Neural cell (in vitro differentiated cells): ENCODE results near the gene MEDAG. TPM values are rescaled to one million over a fixed set of nuclear protein-coding genes. Genes with fewer than 3 reads are reported as not detected.

Source experiments
- H2AFZ ChIP-seq: fragments of 200-600, 300-800 bp; sonication (generic), shearing (Covaris generic); 2 replicates; pipeline ENCODE4 v1.6.0; 2014; ENCODE audit warnings: low read depth, mild to moderate bottlenecking, antibody characterized with exemption, low read length, moderate library complexity
- H3F3A ChIP-seq: fragments of 200-600 bp; shearing (Covaris generic); 2 replicates; pipeline ENCODE4 v1.6.1; 2016; ENCODE audit warnings: mild to moderate bottlenecking, moderate library complexity, mixed read lengths, antibody characterized with exemption, low read length; ENCODE audit not compliant: insufficient read depth, poor library complexity, severe bottlenecking
- H3K27ac ChIP-seq: fragments of 200-600, 300-800 bp; sonication (generic), shearing (Covaris generic); 2 replicates; pipeline ENCODE4 v1.5.1; 2014; ENCODE audit warnings: mild to moderate bottlenecking, low read length, moderate library complexity
- H3K27me3 ChIP-seq: fragments of 300-800, 200-600 bp; sonication (generic), shearing (Covaris generic); 2 replicates; pipeline ENCODE4 v1.6.0; 2014; ENCODE audit warnings: mild to moderate bottlenecking, low read depth, low read length, moderate library complexity; ENCODE audit not compliant: insufficient read depth
- H3K36me3 ChIP-seq: fragments of 300-800, 200-600 bp; sonication (generic), shearing (Covaris generic); 2 replicates; pipeline ENCODE4 v1.5.1; 2014; ENCODE audit warnings: mild to moderate bottlenecking, antibody characterized with exemption, low read length, moderate library complexity; ENCODE audit not compliant: insufficient read depth
- H3K4me2 ChIP-seq: fragments of 300-800, 200-600 bp; sonication (generic), shearing (Covaris generic); 2 replicates; pipeline ENCODE4 v1.6.0; 2014; ENCODE audit warnings: mild to moderate bottlenecking, low read length
- H3K4me3 ChIP-seq: fragments of 300-800, 200-600 bp; sonication (generic), shearing (Covaris generic); 2 replicates; pipeline ENCODE4 v1.5.1; 2014; ENCODE audit warnings: mild to moderate bottlenecking, low read length, moderate library complexity
- H3K79me2 ChIP-seq: fragments of 200-600 bp; shearing (Covaris generic); replicated peaks from 2 replicates; pipeline ENCODE4 v1.6.0; 2014; ENCODE audit warnings: mild to moderate bottlenecking, low read length, moderate library complexity; ENCODE audit not compliant: insufficient read depth
- H3K9ac ChIP-seq: fragments of 300-800, 200-600 bp; sonication (generic), shearing (Covaris generic); 2 replicates; pipeline ENCODE4 v1.6.1; 2016; ENCODE audit warnings: mild to moderate bottlenecking, low read length, mixed read lengths
- H3K9me2 ChIP-seq: fragments of 200-600 bp; shearing (Covaris generic); 2 replicates; pipeline ENCODE4 v1.6.1; 2016; ENCODE audit warnings: mild to moderate bottlenecking, low read length, mixed read lengths; ENCODE audit not compliant: insufficient read depth
- H3K9me3 ChIP-seq: fragments of 200-600, 300-800 bp; sonication (generic), shearing (Covaris generic); 2 replicates; pipeline ENCODE4 v1.6.1; 2016; ENCODE audit warnings: mild to moderate bottlenecking, mixed run types, low read length, moderate library complexity, mixed read lengths
- H4K20me1 ChIP-seq: fragments of 200-600 bp; shearing (Covaris generic); 2 replicates; pipeline ENCODE4 v1.6.1; 2016; ENCODE audit warnings: mild to moderate bottlenecking, mixed run types; ENCODE audit not compliant: insufficient read depth
- EP300 ChIP-seq: fragments of 450-650 bp; conservative IDR thresholded peaks from 2 replicates; pipeline ENCODE4 v1.6.1; 2014; ENCODE audit warnings: antibody characterized with exemption, mild to moderate bottlenecking, moderate library complexity; ENCODE audit not compliant: poor library complexity, severe bottlenecking
- EZH2 ChIP-seq: fragments of 200-600, 300-800 bp; shearing (Covaris generic), sonication (generic); IDR thresholded peaks from 2 replicates; pipeline ENCODE4 v1.6.1; 2014; ENCODE audit warnings: antibody characterized with exemption, low read length, borderline replicate concordance, mild to moderate bottlenecking; ENCODE audit not compliant: insufficient read depth, poor library complexity, severe bottlenecking
- MXI1 ChIP-seq: fragments of 450-650 bp; conservative IDR thresholded peaks from 2 replicates; pipeline ENCODE4 v1.6.1; 2014; ENCODE audit warnings: antibody characterized with exemption, mild to moderate bottlenecking; ENCODE audit not compliant: poor library complexity, severe bottlenecking
- POLR2AphosphoS5 ChIP-seq: IDR thresholded peaks from 2 replicates; pipeline ENCODE4 v1.6.1; 2012
- RAD21 ChIP-seq: fragments of 450-650 bp; conservative IDR thresholded peaks from 2 replicates; pipeline ENCODE4 v1.6.1; 2014; ENCODE audit warnings: antibody characterized with exemption, mild to moderate bottlenecking, moderate library complexity
- SMC3 ChIP-seq: fragments of 450-650 bp; conservative IDR thresholded peaks from 2 replicates; pipeline ENCODE4 v1.6.1; 2014; ENCODE audit warnings: antibody characterized with exemption, mild to moderate bottlenecking, moderate library complexity; ENCODE audit not compliant: poor library complexity
- TAF1 ChIP-seq: IDR thresholded peaks from 2 replicates; pipeline ENCODE4 v1.6.1; 2012; ENCODE audit warnings: low read depth
- polyA plus RNA-seq: library from polyadenylated mRNA; depleted of rRNA; stranded (reverse); fragments of >200 nt; gene quantifications from 2 replicates; pipeline ENCODE4 v1.2.3, GENCODE V29; 2014
- TF ChIP-seq, protein P1 (sequence below): fragments of 450-650 bp; IDR thresholded peaks from 2 replicates; pipeline ENCODE4 v1.5.1; 2014; ENCODE audit warnings: antibody characterized with exemption, mild to moderate bottlenecking, moderate library complexity; ENCODE audit not compliant: poor library complexity, severe bottlenecking
- TF ChIP-seq, protein P2 (sequence below): IDR thresholded peaks from 2 replicates; pipeline ENCODE4 v1.6.1; 2012; ENCODE audit warnings: borderline replicate concordance

MEDAG gene
- polyA plus RNA-seq, 1 donor from 2014 or later: not detected

DNA sequence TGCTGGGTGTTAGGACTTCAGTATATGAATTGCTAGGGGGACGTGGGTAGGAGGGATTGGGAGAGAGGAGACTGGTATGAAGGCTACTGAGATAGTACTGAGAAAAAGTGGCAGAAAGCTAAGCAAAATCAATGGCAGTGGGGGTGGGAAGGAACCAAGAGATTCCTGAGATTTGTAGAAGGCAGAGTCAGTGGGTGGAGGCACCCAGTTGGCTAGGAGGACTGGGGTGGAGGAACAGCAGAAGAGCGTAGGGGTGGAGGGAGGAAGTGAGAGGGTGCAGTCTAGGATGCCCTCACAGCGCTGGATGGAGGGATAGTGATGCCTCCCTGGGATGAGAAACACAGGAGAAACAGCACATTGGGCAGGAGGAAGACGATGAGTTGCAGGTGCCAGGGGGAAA is 5.6 kb upstream of the MEDAG start:
- Histone ChIP-seq H3K27me3 (no peaks in the 10 kb centered on the region), H3K79me2 (no peaks in the 10 kb centered on the region), H2AFZ (no peak overlapping the region), H3K36me3 (no peaks in the 10 kb centered on the region), H3F3A (no peaks in the 10 kb centered on the region), H3K9me3 (no peaks in the 10 kb centered on the region), H3K9me2 (no peaks in the 10 kb centered on the region), H3K27ac (no peak overlapping the region), H3K9ac (no peak overlapping the region), H4K20me1 (no peaks in the 10 kb centered on the region), H3K4me2 (no peak overlapping the region), H3K4me3 (no peak overlapping the region)
- TF ChIP-seq, protein P1, sequence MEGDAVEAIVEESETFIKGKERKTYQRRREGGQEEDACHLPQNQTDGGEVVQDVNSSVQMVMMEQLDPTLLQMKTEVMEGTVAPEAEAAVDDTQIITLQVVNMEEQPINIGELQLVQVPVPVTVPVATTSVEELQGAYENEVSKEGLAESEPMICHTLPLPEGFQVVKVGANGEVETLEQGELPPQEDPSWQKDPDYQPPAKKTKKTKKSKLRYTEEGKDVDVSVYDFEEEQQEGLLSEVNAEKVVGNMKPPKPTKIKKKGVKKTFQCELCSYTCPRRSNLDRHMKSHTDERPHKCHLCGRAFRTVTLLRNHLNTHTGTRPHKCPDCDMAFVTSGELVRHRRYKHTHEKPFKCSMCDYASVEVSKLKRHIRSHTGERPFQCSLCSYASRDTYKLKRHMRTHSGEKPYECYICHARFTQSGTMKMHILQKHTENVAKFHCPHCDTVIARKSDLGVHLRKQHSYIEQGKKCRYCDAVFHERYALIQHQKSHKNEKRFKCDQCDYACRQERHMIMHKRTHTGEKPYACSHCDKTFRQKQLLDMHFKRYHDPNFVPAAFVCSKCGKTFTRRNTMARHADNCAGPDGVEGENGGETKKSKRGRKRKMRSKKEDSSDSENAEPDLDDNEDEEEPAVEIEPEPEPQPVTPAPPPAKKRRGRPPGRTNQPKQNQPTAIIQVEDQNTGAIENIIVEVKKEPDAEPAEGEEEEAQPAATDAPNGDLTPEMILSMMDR: no peak
- no peak for TF ChIP-seq SMC3
- no peak for TF ChIP-seq POLR2AphosphoS5
- TF ChIP-seq RAD21: no peak
- TF ChIP-seq EZH2: no peak
- TF ChIP-seq MXI1: no peak
- TF ChIP-seq, protein P2, sequence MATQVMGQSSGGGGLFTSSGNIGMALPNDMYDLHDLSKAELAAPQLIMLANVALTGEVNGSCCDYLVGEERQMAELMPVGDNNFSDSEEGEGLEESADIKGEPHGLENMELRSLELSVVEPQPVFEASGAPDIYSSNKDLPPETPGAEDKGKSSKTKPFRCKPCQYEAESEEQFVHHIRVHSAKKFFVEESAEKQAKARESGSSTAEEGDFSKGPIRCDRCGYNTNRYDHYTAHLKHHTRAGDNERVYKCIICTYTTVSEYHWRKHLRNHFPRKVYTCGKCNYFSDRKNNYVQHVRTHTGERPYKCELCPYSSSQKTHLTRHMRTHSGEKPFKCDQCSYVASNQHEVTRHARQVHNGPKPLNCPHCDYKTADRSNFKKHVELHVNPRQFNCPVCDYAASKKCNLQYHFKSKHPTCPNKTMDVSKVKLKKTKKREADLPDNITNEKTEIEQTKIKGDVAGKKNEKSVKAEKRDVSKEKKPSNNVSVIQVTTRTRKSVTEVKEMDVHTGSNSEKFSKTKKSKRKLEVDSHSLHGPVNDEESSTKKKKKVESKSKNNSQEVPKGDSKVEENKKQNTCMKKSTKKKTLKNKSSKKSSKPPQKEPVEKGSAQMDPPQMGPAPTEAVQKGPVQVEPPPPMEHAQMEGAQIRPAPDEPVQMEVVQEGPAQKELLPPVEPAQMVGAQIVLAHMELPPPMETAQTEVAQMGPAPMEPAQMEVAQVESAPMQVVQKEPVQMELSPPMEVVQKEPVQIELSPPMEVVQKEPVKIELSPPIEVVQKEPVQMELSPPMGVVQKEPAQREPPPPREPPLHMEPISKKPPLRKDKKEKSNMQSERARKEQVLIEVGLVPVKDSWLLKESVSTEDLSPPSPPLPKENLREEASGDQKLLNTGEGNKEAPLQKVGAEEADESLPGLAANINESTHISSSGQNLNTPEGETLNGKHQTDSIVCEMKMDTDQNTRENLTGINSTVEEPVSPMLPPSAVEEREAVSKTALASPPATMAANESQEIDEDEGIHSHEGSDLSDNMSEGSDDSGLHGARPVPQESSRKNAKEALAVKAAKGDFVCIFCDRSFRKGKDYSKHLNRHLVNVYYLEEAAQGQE: no peak
- no peak for TF ChIP-seq TAF1
- TF ChIP-seq EP300: no peak

DNA sequence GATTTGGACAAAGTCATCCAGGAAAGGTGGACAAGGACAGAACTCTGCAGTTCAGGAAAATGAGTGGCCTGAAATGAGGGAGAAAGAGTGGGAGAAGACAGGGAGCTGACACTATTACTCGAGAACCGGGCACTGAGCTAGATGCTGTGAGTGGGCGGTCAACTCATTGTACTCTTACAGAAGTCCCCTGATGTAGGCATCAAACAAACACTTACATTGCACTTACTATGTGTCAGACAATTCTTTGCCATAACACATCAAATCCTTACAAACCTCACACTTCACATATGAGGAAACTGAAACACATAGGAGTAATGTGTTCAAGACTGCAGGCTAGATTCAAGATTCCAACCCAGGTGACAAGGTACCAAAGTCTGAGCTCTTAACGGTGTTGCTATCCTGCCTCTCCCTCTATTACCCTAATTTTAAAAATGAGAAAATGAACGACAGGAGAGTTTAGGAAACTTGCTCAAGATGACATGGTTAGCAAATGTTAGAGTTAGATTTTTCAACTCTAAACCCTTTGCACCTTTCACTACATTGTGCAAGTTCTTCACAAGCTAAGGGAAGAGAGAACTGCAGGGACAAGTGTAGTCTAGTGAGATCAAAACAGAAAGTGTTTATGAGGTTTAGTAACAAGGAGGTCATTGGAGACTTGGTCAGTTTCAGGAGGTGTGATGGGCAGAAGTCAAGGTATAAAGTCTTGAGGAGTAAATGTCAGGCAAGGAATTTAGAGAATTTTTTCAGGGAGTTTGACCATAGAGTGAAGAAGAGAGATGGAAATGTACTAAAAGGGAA is 4.9 kb upstream of the MEDAG start:
- Histone ChIP-seq H4K20me1 (no peaks in the 10 kb centered on the region), H3K9me3 (no peaks in the 10 kb centered on the region), H3K27ac (no peak overlapping the region), H3K9ac (no peak overlapping the region), H3K4me2 (no peak overlapping the region), H3K36me3 (no peaks in the 10 kb centered on the region), H3K9me2 (no peaks in the 10 kb centered on the region), H3K4me3 (no peak overlapping the region), H3K79me2 (no peaks in the 10 kb centered on the region), H3F3A (no peaks in the 10 kb centered on the region), H2AFZ (no peak overlapping the region), H3K27me3 (no peaks in the 10 kb centered on the region)
- TF ChIP-seq, protein P2: no peak
- TF ChIP-seq EP300: no peak
- TF ChIP-seq MXI1: no peak
- TF ChIP-seq TAF1: no peak
- TF ChIP-seq SMC3: no peak
- no peak for TF ChIP-seq RAD21
- TF ChIP-seq POLR2AphosphoS5: no peak
- TF ChIP-seq, protein P1: no peak
- no peak for TF ChIP-seq EZH2
